Amniotic stem cell (primary cell): ENCODE results near the gene NUDCD3.
A peak's percentile ranks its signal among the peaks of the same experiment; 100 is the strongest.

Experiments
- DNase-seq: peaks from one replicate; lab custom pipeline; 2025; lab: John Stamatoyannopoulos, UW

Gene NUDCD3

GRCh38 chr7:44490351-44491200 is at the start of gene NUDCD3:
Gene NUDCD3 (minus strand): TSS chr7:44490658. CDS start chr7:44490600, 58 bp downstream.
- DNase-seq: peak; percentile 60

DNA sequence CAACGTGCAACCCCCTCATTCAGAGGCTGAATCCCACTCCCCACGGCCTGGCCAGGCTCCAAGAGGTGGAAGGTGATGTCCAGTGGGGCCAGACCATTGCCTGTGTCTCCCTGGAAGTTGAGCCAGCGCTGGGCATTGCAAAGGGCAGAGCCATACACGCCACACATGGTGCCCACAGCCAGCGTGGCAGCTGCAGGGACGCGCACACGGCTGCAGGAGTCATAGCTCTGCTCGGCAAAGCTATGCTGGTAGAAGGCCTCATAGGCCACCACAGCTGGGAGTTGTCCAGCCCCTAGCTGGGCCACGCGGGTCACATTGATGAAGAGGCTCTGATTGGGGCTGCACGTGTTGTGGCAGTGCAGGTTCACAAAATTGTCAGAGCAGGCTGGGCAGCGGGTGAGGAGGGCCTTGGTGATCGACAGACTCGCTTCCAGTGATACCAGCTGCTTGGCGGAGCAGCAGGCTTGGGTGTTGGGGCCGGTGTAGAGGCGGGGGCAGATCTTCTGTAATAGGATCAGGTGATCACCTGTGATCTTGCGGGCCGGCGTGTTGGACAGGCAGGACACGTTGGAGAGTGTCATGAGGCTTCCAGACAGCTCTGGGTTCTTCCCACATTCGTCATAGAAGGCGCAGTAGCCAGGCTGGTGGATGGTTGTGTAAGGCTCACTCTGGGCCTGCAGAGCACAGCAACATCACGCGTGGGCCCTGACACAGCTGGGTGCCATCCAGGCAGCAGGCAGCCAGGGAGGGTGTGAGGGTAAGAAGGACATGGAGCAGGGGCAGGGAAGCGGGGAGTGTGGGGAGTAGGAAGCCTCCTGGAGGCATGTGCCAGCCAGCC is 49.4 kb upstream of the NUDCD3 start:
- DNase-seq: no peak

- no peak for DNase-seq
These were observed 48.6 kb upstream of the NUDCD3 start for GRCh38 chr7:44538798-44539668.

- no peak for DNase-seq
These were observed 47.8 kb upstream of the NUDCD3 start for GRCh38 chr7:44538093-44538797.

DNA sequence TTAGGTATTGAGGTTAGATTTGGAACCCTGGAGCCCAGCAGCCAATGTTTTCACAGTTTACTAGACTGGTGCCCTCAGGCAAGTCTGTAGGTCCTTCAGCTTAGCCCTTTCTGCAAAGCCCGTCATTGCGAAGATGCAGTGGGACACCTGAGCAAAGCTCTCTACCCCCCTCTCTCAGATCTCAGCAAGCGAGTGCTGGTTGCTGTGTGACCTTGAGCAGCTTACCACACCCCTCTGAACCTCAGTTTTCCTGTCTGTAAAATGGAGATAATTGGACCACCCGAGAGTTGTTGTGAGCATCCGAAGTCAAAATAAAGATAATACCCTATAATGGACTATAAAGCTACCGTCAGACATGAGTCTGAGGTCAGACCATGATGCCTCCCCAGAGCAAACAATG is 47.0 kb upstream of the NUDCD3 start:
- DNase-seq: no peak

GRCh38 chr7:44536090-44536489 is 45.6 kb upstream of the NUDCD3 start:
- no peak for DNase-seq

DNA sequence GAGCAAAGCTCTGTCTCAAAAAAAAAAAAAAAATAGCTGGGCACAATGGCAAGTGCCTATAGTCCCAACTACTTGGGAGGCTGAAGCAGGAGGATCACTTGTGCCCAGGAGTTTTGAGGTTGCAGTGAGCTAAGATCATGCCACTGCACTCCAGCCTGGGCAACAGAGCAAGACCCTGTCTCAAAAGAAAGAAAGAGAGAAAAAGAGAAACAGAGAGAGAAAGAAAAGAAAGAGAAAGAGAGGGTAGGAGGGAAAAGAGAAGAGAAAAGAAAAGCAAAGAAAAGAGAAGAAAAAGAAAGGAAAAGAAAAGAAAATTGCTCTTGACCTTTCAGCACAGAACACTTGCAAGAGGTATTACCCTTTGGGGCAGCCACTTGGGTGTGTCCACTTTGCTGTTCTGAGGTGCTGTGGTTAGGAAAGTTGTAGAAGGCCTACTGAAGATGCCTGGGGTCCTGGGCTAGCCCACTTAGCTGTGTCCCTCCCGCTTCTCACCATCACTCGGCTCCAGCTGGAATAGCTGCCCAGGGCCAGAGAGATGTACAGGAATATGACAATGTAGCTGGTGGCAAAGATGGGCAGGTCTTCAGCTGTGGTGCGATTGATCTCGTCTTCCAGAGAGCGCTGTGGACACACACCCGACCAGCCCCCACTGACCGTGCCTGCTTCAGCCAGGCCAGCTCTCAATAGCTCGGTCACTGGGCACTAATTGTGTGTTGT is 45.0 kb upstream of the NUDCD3 start:
- DNase-seq: no peak

GRCh38 chr7:44534501-44534900 is 44.0 kb upstream of the NUDCD3 start:
- no peak for DNase-seq

- no peak for DNase-seq
These were observed 43.6 kb upstream of the NUDCD3 start for GRCh38 chr7:44534087-44534486.

GRCh38 chr7:44533301-44534055 is 43.0 kb upstream of the NUDCD3 start:
- no peak for DNase-seq

DNA sequence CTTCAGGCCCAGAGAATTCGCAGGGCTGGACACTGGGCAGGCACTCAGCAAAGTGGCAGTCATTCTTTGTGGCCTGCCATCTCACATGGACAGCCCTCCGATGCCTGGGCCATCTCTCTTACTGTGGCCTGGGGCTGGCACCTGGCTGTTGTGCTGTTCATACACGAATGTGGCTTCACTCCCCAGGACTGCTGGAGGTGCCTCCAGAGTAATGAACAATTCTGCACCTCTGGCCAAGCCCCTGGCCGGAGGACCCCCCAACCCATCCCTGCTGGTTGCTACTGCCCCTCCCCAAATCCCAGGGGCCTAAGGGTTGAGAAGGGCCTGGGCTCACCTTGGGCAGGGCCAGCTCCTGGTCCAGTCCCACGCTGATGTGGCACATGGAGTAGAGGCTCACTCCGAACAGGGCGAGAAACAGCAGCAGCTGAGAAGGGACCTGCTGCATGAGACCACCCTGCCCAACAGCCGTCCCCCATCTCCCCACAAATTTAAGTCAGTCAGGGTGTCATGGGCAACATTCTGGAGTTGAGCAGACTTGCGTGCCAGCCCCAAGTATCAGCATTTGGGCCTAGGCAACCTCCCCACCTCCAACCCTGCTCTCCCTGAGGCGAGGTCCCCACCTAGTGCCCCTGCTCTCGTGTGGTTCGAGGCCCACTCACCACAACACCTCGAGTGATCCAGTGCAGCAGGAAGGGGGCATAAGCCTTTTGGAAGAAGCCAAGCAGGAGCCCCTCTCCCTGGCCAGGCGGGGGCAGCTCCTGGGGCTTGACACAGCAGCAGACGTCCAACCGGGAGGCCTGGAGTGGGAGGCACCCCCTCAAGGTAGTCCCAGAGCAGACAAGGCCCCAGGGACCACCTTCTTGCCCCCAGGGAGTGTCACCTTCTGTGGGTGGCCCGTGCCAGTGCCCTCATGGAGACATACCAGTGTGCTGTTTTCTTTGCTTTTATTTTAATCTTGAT is 41.2 kb upstream of the NUDCD3 start:
- no peak for DNase-seq

GRCh38 chr7:44530990-44531389 is 40.5 kb upstream of the NUDCD3 start:
- DNase-seq: no peak

DNA sequence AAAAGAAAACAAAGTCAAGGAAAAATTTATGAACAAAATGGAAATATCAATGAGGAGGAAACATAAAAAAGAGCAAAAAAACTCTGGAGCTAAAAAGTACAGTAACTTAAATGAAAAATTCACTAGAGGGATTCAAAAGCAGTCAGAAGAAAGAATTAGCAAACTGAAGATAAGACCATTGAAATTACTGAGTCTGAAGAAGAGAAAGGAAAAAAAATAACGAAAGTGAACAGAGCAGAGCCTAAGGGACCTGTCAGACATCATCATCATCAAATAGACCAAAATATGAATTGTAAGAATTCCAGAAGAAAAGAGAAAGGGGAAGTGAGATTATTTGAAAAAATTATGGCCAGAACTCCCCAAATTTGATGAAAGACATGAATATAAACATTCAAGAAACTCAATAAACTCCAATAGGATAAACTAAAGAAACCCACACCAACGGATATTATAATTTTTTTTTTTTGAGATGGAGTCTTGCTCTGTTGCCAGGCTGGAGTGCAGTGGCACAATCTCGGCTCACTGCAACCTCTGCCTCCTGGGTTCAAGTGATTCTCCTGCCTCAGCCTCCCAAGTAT is 34.4 kb upstream of the NUDCD3 start:
- no peak for DNase-seq

DNA sequence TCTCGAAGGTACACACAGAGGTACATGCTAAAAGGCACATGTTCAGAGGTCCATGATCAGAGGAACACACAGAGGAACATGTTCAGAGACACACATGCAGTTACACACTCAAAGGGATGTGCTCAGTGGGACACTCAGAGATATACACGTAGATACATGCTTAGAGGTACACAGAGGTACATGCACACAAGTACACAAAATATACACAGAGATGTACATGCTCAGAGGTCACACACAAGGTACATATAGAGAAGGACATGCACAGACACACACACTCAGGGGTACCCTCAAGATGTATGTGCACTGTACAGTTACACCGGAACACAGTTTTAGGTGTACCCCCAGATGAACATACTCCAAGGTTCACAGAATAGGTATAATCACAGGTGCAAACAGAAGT is 31.9 kb upstream of the NUDCD3 start:
- no peak for DNase-seq

DNA sequence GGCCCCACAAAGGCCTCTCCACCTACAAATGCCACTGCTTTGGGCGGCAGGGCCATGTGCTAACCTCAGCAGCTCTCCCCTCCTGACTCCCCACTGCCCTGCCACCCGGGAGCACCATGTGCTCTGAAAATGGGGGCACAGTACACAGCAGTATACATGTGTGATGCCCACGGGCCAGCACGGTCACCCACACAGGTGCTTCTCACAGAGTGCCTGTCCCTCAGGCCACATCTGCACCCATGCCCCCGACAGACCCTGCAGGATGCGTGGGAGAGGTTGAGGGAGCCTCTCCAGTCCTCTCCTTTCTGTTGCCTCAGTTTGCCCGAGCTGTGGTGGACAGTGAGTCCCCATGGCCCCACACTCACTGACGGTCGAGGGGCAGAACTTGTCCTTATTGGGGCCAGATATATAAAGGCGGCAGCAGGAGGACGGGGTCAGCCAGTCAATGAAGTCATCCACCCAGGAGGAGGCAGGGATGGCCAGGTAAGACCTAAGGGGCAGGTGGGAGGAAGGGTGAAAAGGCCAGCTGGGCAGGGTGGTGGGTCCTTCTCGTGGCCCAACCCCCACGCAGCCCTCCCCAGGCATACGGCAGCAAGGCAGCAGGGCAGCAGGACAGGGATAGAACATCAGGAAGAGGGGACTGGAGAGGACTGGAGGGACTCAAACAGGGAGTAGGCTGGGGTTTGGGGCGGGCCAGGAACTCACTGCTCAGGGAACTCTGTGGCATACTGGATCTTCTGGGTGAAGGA is 31.1 kb upstream of the NUDCD3 start:
- DNase-seq: no peak

DNA sequence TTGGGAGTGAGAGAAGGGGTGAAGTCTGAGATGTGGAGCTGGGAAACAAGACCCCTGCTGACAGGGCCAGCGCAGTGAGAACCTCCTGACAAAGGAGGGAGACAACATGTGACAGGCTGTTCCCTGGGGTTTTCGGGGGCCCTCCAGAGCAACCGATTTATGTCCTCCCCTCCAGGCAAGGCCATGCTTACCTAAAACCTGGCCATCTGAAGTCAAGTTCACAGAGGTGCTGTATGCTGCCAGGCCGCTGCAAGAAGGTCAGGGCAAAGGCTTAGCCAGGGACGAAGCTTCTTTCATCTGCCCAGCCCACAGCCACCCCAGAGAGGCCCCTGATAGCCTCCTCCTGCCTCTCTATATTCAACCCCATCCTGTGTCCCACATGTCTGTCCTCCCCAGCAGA is 30.1 kb upstream of the NUDCD3 start:
- DNase-seq: no peak

DNA sequence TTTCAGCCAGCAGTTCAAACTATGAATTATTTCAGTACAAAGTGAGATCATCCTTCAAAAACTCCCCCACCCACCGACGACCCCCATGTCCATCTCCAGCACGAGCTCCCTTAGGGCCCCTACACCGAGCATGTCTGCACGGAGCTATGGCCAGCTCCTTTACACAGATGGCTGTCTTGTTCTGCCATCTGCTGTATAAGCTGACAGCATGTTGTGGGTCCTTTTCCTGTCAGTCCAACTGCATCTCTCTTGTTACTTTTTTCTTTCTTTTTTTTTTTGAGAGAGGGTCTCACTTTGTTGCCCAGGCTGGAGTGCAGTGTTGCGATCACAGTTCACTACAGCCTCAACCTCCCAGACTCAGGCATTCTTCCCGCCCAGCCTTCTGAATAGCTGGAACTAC is 29.1 kb upstream of the NUDCD3 start:
- DNase-seq: no peak

DNA sequence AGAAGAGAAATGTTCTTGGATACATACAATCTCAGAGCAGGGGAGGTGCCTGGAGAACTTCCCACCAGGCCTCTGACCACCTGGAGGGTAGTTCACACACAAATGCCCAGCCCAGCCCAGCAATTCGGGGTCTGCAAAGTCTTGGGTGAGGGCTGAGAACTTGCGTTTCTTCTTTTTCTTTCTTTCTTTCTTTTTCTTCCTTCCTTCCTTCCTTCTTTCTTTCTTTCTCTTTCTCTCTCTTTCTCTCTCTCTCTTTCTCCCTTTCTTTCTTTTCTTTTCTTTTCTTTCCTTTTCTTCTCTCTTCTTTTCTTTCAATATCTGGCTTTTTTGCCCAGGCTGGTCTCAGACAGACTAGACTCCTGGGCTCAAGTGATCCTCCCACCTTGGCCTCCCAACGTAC is 28.3 kb upstream of the NUDCD3 start:
- no peak for DNase-seq
